ENCODE results near the gene DHX35.

GRCh38 chr20:38935285-38935684 lies 26.9 kb upstream of the DHX35 start:
- no peak for TF ChIP-seq CTCF (IDR thresholded peaks at IDR 0.05; ENCODE audit: poor library complexity, severe bottlenecking)
- no peak for TF ChIP-seq REST (IDR thresholded peaks at IDR 0.05; ENCODE audit: borderline replicate concordance)
- TF ChIP-seq TAF1 (IDR thresholded peaks at IDR 0.05; ENCODE audit: low read depth), result no peak
- no peak for TF ChIP-seq POLR2AphosphoS5 (IDR thresholded peaks at IDR 0.05)
- no peak for TF ChIP-seq EZH2 (IDR thresholded peaks at IDR 0.05; ENCODE audit: borderline replicate concordance, insufficient read depth, low read length, poor library complexity, severe bottlenecking)
- no peak for TF ChIP-seq MXI1 (conservative IDR thresholded peaks at IDR 0.05; ENCODE audit: poor library complexity, severe bottlenecking)

Data from neural cell (in vitro differentiated cells).